Gastroesophageal sphincter (tissue), 4 donors: Measurements from ENCODE around the gene LSR. TPM values are rescaled to one million over a fixed set of nuclear protein-coding genes. Genes with fewer than 3 reads are reported as not detected.

Experiments
- ATAC-seq: fragments of 150-250 bp; one replicate; pipeline ENCODE4 v1.9.1; 2016; ENCODE audit warnings: mild to moderate bottlenecking, moderate library complexity
- H3K27ac ChIP-seq, 4 donors: fragments of 200-600 bp; sonication (generic) in 3 of 4; 1 replicate in 3 of 4; 2 replicates in 1 of 4; pipeline ENCODE4 v1.5.1; 2016 to 2019
- H3K27me3 ChIP-seq: fragments of 200-600 bp; sonication (generic); one replicate; pipeline ENCODE4 v1.5.1; 2019
- H3K36me3 ChIP-seq, 2 donors: fragments of 200-600 bp; sonication (generic); one replicate each; pipeline ENCODE4 v1.5.1; 2019; ENCODE audit warnings: control low read depth in 1 of 2
- H3K4me1 ChIP-seq, 3 donors: fragments of 200-600 bp; sonication (generic); 1 replicate in 2 of 3; 2 replicates in 1 of 3; pipeline ENCODE4 v1.5.1; 2016 to 2019; ENCODE audit warnings: control low read depth in 2 of 3
- H3K4me3 ChIP-seq, 2 donors: fragments of 200-600 bp; sonication (generic); one replicate each; pipeline ENCODE4 v1.5.1; 2019; ENCODE audit warnings: mild to moderate bottlenecking in 1 of 2, moderate library complexity in 1 of 2
- H3K9me3 ChIP-seq, 3 donors: fragments of 200-600 bp; sonication (generic); one replicate each; pipeline ENCODE4 v1.5.1; 2017 to 2019; ENCODE audit warnings: control low read depth in 2 of 3
- CTCF ChIP-seq, 4 experiments: fragments of 200-600 bp in 2 of 4; fragments of 450-650 bp in 2 of 4; sonication (generic) in 1 of 4; IDR thresholded peaks; one replicate each; pipeline ENCODE4 v1.5.1; 2017 to 2019; ENCODE audit warnings: antibody characterized with exemption in 4 of 4, mild to moderate bottlenecking in 2 of 4, moderate library complexity in 2 of 4
- EP300 ChIP-seq: sonication (generic); formaldehyde crosslinking; IDR thresholded peaks from one replicate; pipeline ENCODE4 v1.6.1; 2017; ENCODE audit warnings: antibody characterized with exemption, mild to moderate bottlenecking
- POLR2A ChIP-seq, 2 donors: fragments of 450-650 bp; IDR thresholded peaks; one replicate each; pipeline ENCODE4 v1.6.1; 2017; ENCODE audit warnings: antibody characterized with exemption in 2 of 2, mild to moderate bottlenecking in 2 of 2, moderate library complexity in 1 of 2
- POLR2AphosphoS5 ChIP-seq: sonication (generic); formaldehyde crosslinking; IDR thresholded peaks from one replicate; pipeline ENCODE4 v1.6.1; 2017; ENCODE audit warnings: antibody characterized with exemption
- WGBS, 2 donors: methylation state at CpG; one replicate each; pipeline ENCODE4 v1.1.5; 2018; ENCODE audit warnings: low coverage in 1 of 2; 5-methylcytosine and 5-hydroxymethylcytosine counted together
- total RNA-seq, 4 donors: library from RNA; depleted of rRNA; stranded (reverse); fragments of >200 nt; gene quantifications; one replicate each; pipeline ENCODE4 v1.1.0, GENCODE V29; 2016

The LSR gene
- total RNA-seq, 4 donors from 2014 or later, result 3.3 to 6.6 (median 5.2) TPM

GRCh38 chr19:35256566-35256965 lies 7.8 kb downstream of the LSR start:
- Histone ChIP-seq H3K27me3 (peaks cover 59% of the 10 kb centered on the region), H3K9me3 (no peaks in the 10 kb centered on the region), H3K27ac (no peak overlapping the region), H3K4me1 (no peaks in the 10 kb centered on the region), H3K4me3 (no peak overlapping the region), H3K36me3 (no peaks in the 10 kb centered on the region)
- ATAC-seq, result no peak
- TF ChIP-seq POLR2AphosphoS5 (no peak), EP300 (no peak), CTCF (IDR thresholded peaks at IDR 0.05) (no peak), POLR2A (IDR thresholded peaks at IDR 0.05) (no peak)
- 39 to 43% methylated on average over 1 to 2 of the region's 2 CpGs for WGBS, 2 donors

GRCh38 chr19:35257113-35257461 lies 8.3 kb downstream of the LSR start:
- H3K27ac ChIP-seq, result no peak overlapping the region
- ATAC-seq, result no peak
- H3K27me3 ChIP-seq, result peaks cover 58% of the 10 kb centered on the region
- H3K9me3 ChIP-seq, result no peaks in the 10 kb centered on the region
- H3K4me3 ChIP-seq, result no peak overlapping the region
- no peaks in the 10 kb centered on the region for H3K4me1 ChIP-seq
- H3K36me3 ChIP-seq, result no peaks in the 10 kb centered on the region
- 61 to 73% methylated on average over 4 to 8 of the region's 9 CpGs for WGBS, 2 donors
- TF ChIP-seq POLR2A (IDR thresholded peaks at IDR 0.05) (no peak), POLR2AphosphoS5 (no peak), CTCF (IDR thresholded peaks at IDR 0.05) (no peak), EP300 (no peak)

- WGBS, 2 donors, result 48 to 72% methylated on average over 4 to 6 of the region's 10 CpGs
- TF ChIP-seq EP300, result no peak
- no peak for TF ChIP-seq POLR2A (IDR thresholded peaks at IDR 0.05)
- TF ChIP-seq CTCF (IDR thresholded peaks at IDR 0.05), result no peak
- no peak for TF ChIP-seq POLR2AphosphoS5
- ATAC-seq, result no peak
- no peak overlapping the region for H3K27ac ChIP-seq
- H3K4me3 ChIP-seq, result no peak overlapping the region
- H3K36me3 ChIP-seq, result no peaks in the 10 kb centered on the region
- H3K9me3 ChIP-seq, result no peaks in the 10 kb centered on the region
- H3K27me3 ChIP-seq, result peaks cover 25% of the 10 kb centered on the region
- peaks cover 0 to 16% (median 13%) of the 10 kb centered on the region in 3 donors for H3K4me1 ChIP-seq
These were observed 12.0 kb downstream of the LSR start for GRCh38 chr19:35260694-35261304.

- Histone ChIP-seq H3K36me3 (no peaks in the 10 kb centered on the region), H3K4me1 (peaks cover 0 to 24% (median 19%) of the 10 kb centered on the region in 3 donors), H3K27ac (no peak overlapping the region), H3K27me3 (peaks cover 19% of the 10 kb centered on the region), H3K9me3 (no peaks in the 10 kb centered on the region), H3K4me3 (no peak overlapping the region)
- no peak for ATAC-seq
- WGBS, 2 donors, result 25% methylated on average over 2 of the region's 12 CpGs; no CpG with 5 or more reads in 1 of the 2 donors
- TF ChIP-seq POLR2A (IDR thresholded peaks at IDR 0.05), result no peak
These were observed 12.7 kb downstream of the LSR start for GRCh38 chr19:35261356-35262100.

GRCh38 chr19:35262101-35262761 lies 13.4 kb downstream of the LSR start:
- ATAC-seq, result no peak
- H3K27me3 ChIP-seq, result peaks cover 12% of the 10 kb centered on the region
- TF ChIP-seq POLR2A (IDR thresholded peaks at IDR 0.05) (no peak), POLR2AphosphoS5 (no peak), CTCF (IDR thresholded peaks at IDR 0.05) (no peak), EP300 (no peak)
- H3K4me1 ChIP-seq, result peaks cover 0 to 30% (median 24%) of the 10 kb centered on the region in 3 donors
- H3K27ac ChIP-seq, result no peak overlapping the region
- 49% methylated on average over 3 of the region's 17 CpGs; no CpG with 5 or more reads in 1 of the 2 donors for WGBS, 2 donors
- H3K4me3 ChIP-seq, result no peak overlapping the region
- no peaks in the 10 kb centered on the region for H3K9me3 ChIP-seq
- H3K36me3 ChIP-seq, result no peaks in the 10 kb centered on the region
